ENCODE results near the gene ALPI. TPM values are rescaled to one million over a fixed set of nuclear protein-coding genes. Genes with fewer than 3 reads are reported as not detected.

ALPI gene
- total and polyA plus RNA-seq, 10 of the 15 experiments (the other 5 are each of a cell fraction or from before 2014, with no cell fraction given) = not detected

DNA sequence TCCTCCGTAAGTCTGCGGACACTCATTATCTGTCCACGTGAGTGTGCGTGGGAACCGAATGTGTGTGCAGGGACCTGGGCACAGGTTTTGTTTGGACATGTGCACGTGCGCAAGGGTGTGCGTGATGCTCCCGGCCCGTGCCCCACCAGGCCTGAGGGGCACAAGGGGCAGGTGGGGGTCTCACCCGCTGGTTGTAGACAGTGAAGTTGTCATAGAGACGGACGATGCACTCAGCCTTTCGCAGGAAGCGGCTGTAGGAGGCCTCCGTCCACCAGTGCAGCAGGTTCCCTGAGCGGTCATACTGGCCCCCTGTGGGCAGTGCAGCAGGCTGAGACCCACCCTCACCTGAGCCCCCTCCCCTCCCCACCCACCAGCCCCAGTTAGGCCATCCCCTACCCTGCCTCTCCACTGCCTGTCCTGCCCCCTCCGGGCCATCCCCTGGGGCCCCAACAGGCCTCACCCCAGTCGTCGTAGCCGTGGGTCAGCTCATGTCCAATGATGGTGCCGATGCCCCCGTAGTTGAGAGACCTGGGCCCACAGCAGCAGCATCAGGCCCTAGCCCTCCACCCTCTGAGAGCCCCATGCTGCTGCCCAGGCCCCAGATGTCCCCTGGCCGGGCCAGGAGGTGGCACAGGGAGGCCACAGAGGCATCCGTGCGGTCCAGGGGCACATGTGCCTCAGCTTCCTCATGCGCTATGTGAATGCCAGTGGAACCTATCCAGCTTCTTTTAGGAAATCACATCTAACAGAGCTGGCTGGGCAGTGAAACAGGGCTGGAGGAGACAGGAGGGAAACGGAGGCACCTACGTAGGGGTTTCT lies 25.6 kb downstream of the ALPI start:
- Histone ChIP-seq H3K4me1 (ENCODE audit: control insufficient read depth, insufficient read depth, low read length) (no peaks in the 10 kb centered on the region), H2AFZ (ENCODE audit: control insufficient read depth, low read depth, low read length) (no peak overlapping the region), H3K4me2 (ENCODE audit: control insufficient read depth, insufficient read depth) (no peak overlapping the region), H3K79me2 (ENCODE audit: control insufficient read depth, insufficient read depth, low read length) (no peaks in the 10 kb centered on the region), H4K20me1 (ENCODE audit: control insufficient read depth, insufficient read depth) (no peaks in the 10 kb centered on the region), H3K9ac (ENCODE audit: control insufficient read depth, insufficient read depth, low read length) (no peak overlapping the region), H3K27ac (ENCODE audit: control insufficient read depth, insufficient read depth) (no peak overlapping the region), H3K36me3 (ENCODE audit: control insufficient read depth in 2 of 2, insufficient read depth in 2 of 2, low read length in 1 of 2) (no peaks in the 10 kb centered on the region), H3K4me3 (no peak overlapping the region), H3K27me3 (replicated peaks in 1 of 2; ENCODE audit: control insufficient read depth in 2 of 2, insufficient read depth in 2 of 2, low read length in 1 of 2) (peaks cover 0 to 5% of the 10 kb centered on the region in 2 experiments; a peak in 3 of 4 replicates), H3K9me3 (replicated peaks; ENCODE audit: control insufficient read depth, insufficient read depth, low read length) (no peaks in the 10 kb centered on the region)
- in situ Hi-C loops (cut with MboI) = no loop called here
- RAD21 ChIA-PET (ENCODE audit: unreplicated experiment) = no interaction called here
- no peak for DNase-seq (ENCODE audit: low read depth, low spot score)
- SMC1A ChIA-PET (ENCODE audit: uncharacterized antibody, unreplicated experiment) = no interaction called here
- ATAC-seq = no peak
- 56% methylated on average over 28 of the region's 29 CpGs for WGBS (ENCODE audit: insufficient coverage, insufficient replicate concordance, low lambda C conversion rate, missing lambda C conversion rate)
- FAIRE-seq = no peak
- BruUV-seq (replicated peaks) = no TSS peak
- intact Hi-C loops (cut with micrococcal nuclease; ENCODE audit: unreplicated experiment) = no loop called here
- no peak for TF ChIP-seq TBL1XR1 (IDR thresholded peaks at IDR 0.05; ENCODE audit: low read depth, low read length)
- TF ChIP-seq TCF12 (IDR thresholded peaks at IDR 0.05; ENCODE audit: low read depth, low read length) = no peak
- no peak for TF ChIP-seq SMAD1 (IDR thresholded peaks at IDR 0.05; ENCODE audit: low read depth, partially characterized antibody)
- no peak for TF ChIP-seq ZNF24 (IDR thresholded peaks at IDR 0.05)
- no peak for TF ChIP-seq JUNB (IDR thresholded peaks at IDR 0.05)
- TF ChIP-seq ESRRA (IDR thresholded peaks at IDR 0.05; ENCODE audit: low read length) = no peak
- no peak for TF ChIP-seq RAD21 (IDR thresholded peaks at IDR 0.05; ENCODE audit: insufficient read depth, low read depth, low read length)
- TF ChIP-seq, protein P1, sequence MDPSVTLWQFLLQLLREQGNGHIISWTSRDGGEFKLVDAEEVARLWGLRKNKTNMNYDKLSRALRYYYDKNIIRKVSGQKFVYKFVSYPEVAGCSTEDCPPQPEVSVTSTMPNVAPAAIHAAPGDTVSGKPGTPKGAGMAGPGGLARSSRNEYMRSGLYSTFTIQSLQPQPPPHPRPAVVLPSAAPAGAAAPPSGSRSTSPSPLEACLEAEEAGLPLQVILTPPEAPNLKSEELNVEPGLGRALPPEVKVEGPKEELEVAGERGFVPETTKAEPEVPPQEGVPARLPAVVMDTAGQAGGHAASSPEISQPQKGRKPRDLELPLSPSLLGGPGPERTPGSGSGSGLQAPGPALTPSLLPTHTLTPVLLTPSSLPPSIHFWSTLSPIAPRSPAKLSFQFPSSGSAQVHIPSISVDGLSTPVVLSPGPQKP (IDR thresholded peaks at IDR 0.05; ENCODE audit: low read depth, low read length) = no peak
- TF ChIP-seq, protein P2, sequence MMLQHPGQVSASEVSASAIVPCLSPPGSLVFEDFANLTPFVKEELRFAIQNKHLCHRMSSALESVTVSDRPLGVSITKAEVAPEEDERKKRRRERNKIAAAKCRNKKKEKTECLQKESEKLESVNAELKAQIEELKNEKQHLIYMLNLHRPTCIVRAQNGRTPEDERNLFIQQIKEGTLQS (IDR thresholded peaks at IDR 0.05; ENCODE audit: borderline replicate concordance, extremely low read depth, low read depth, low read length) = no peak
- TF ChIP-seq SREBF2 (IDR thresholded peaks at IDR 0.05; ENCODE audit: low read length) = no peak
- no peak for TF ChIP-seq RBBP5 (conservative IDR thresholded peaks at IDR 0.05)
- TF ChIP-seq, protein P3, sequence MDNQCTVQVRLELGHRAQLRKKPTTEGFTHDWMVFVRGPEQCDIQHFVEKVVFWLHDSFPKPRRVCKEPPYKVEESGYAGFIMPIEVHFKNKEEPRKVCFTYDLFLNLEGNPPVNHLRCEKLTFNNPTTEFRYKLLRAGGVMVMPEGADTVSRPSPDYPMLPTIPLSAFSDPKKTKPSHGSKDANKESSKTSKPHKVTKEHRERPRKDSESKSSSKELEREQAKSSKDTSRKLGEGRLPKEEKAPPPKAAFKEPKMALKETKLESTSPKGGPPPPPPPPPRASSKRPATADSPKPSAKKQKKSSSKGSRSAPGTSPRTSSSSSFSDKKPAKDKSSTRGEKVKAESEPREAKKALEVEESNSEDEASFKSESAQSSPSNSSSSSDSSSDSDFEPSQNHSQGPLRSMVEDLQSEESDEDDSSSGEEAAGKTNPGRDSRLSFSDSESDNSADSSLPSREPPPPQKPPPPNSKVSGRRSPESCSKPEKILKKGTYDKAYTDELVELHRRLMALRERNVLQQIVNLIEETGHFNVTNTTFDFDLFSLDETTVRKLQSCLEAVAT (IDR thresholded peaks at IDR 0.05) = no peak
- TF ChIP-seq IKZF1 (conservative IDR thresholded peaks at IDR 0.05) = no peak
- TF ChIP-seq BHLHE40 (IDR thresholded peaks at IDR 0.05; ENCODE audit: borderline replicate concordance in 1 of 2, low read depth in 2 of 2, low read length in 1 of 2) = no peak
- TF ChIP-seq KDM1A (IDR thresholded peaks at IDR 0.05; ENCODE audit: borderline replicate concordance) = no peak
- TF ChIP-seq, protein P4, sequence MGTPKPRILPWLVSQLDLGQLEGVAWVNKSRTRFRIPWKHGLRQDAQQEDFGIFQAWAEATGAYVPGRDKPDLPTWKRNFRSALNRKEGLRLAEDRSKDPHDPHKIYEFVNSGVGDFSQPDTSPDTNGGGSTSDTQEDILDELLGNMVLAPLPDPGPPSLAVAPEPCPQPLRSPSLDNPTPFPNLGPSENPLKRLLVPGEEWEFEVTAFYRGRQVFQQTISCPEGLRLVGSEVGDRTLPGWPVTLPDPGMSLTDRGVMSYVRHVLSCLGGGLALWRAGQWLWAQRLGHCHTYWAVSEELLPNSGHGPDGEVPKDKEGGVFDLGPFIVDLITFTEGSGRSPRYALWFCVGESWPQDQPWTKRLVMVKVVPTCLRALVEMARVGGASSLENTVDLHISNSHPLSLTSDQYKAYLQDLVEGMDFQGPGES (IDR thresholded peaks at IDR 0.05) = no peak
- TF ChIP-seq, protein P5, sequence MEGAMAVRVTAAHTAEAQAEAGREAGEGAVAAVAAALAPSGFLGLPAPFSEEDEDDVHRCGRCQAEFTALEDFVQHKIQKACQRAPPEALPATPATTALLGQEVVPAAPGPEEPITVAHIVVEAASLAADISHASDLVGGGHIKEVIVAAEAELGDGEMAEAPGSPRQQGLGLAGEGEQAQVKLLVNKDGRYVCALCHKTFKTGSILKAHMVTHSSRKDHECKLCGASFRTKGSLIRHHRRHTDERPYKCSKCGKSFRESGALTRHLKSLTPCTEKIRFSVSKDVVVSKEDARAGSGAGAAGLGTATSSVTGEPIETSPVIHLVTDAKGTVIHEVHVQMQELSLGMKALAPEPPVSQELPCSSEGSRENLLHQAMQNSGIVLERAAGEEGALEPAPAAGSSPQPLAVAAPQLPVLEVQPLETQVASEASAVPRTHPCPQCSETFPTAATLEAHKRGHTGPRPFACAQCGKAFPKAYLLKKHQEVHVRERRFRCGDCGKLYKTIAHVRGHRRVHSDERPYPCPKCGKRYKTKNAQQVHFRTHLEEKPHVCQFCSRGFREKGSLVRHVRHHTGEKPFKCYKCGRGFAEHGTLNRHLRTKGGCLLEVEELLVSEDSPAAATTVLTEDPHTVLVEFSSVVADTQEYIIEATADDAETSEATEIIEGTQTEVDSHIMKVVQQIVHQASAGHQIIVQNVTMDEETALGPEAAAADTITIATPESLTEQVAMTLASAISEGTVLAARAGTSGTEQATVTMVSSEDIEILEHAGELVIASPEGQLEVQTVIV (IDR thresholded peaks at IDR 0.05; ENCODE audit: borderline replicate concordance, partially characterized antibody) = no peak
- TF ChIP-seq MTA2 (IDR thresholded peaks at IDR 0.05; ENCODE audit: low read depth) = no peak
- POLR2A ChIA-PET = no interaction called here
- CTCF ChIA-PET = no interaction called here
